HFFc6 (cell line): ENCODE data around the gene ASCL4. TPM values are rescaled to one million over a fixed set of nuclear protein-coding genes. Genes with fewer than 3 reads are reported as not detected.

Experiments used
- DNase-seq: peaks from one replicate; pipeline ENCODE4 v3.0.0-alpha.2; 2018
- H3K27ac Mint-ChIP-seq: 2 replicates; pipeline ENCODE4 v1.8.0; 2020; ENCODE audit warnings: mild to moderate bottlenecking, mixed read lengths
- H3K27me3 Mint-ChIP-seq: 2 replicates; pipeline ENCODE4 v1.8.0; 2021; ENCODE audit warnings: mild to moderate bottlenecking, moderate library complexity, mixed read lengths; ENCODE audit not compliant: insufficient read depth
- H3K36me3 Mint-ChIP-seq: 2 replicates; pipeline ENCODE4 v1.8.0; 2021; ENCODE audit warnings: low read depth, mixed read lengths
- H3K4me1 Mint-ChIP-seq: 2 replicates; pipeline ENCODE4 v1.8.0; 2020; ENCODE audit warnings: low read depth, mixed read lengths
- H3K4me3 Mint-ChIP-seq: 2 replicates; pipeline ENCODE4 v1.8.0; 2020; ENCODE audit warnings: mild to moderate bottlenecking, moderate library complexity, mixed read lengths
- H3K9me3 Mint-ChIP-seq: 2 replicates; pipeline ENCODE4 v1.8.0; 2020; ENCODE audit warnings: mild to moderate bottlenecking, mixed read lengths
- total RNA-seq, 6 experiments: library from RNA; stranded (reverse); fragmentation: NEBNext Ultra II Directional; extraction: Animal tissue kit (Norgen Biotek cat#: 25700); gene quantifications; 2 replicates in 1 of 6; 3 replicates in 5 of 6; pipeline ENCODE4 v1.2.3, GENCODE V29; 2021
- TF ChIP-seq, protein P1 (sequence below): fragments of 200-600 bp; sonication (generic); IDR thresholded peaks from 2 replicates; pipeline ENCODE4 v1.5.0; 2021; ENCODE audit warnings: antibody characterized with exemption, mild to moderate bottlenecking

Gene ASCL4
- total RNA-seq, 6 experiments from 2014 or later = not detected

DNA sequence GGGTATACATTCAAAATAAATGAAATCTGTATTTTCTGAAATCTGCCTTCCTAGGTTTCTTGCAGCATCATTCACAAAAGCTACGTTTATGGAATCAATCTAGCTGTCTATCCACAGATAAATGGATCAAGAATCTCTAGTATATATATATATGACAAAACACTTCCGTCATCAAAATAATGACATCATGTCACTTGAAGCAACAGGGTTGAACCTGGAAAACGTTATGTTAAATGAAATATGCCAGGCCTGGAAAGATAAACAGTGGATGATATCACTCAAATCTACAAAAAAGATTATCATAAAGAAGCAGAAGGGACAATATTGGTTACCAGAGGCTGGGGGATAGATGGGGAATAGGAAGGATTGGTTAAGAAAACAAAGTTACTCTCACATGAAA lies 28.6 kb downstream of the ASCL4 start:
- TF ChIP-seq, protein P1, sequence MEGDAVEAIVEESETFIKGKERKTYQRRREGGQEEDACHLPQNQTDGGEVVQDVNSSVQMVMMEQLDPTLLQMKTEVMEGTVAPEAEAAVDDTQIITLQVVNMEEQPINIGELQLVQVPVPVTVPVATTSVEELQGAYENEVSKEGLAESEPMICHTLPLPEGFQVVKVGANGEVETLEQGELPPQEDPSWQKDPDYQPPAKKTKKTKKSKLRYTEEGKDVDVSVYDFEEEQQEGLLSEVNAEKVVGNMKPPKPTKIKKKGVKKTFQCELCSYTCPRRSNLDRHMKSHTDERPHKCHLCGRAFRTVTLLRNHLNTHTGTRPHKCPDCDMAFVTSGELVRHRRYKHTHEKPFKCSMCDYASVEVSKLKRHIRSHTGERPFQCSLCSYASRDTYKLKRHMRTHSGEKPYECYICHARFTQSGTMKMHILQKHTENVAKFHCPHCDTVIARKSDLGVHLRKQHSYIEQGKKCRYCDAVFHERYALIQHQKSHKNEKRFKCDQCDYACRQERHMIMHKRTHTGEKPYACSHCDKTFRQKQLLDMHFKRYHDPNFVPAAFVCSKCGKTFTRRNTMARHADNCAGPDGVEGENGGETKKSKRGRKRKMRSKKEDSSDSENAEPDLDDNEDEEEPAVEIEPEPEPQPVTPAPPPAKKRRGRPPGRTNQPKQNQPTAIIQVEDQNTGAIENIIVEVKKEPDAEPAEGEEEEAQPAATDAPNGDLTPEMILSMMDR = no peak
- DNase-seq = no peak
- H3K36me3 Mint-ChIP-seq = no peaks in the 10 kb centered on the region
- no peak overlapping the region for H3K4me3 Mint-ChIP-seq
- peaks cover 15% of the 10 kb centered on the region for H3K9me3 Mint-ChIP-seq
- peaks cover 8% of the 10 kb centered on the region; the same call in 1 of the 2 replicates for H3K27me3 Mint-ChIP-seq
- no peaks in the 10 kb centered on the region for H3K4me1 Mint-ChIP-seq
- H3K27ac Mint-ChIP-seq = no peak overlapping the region

DNA sequence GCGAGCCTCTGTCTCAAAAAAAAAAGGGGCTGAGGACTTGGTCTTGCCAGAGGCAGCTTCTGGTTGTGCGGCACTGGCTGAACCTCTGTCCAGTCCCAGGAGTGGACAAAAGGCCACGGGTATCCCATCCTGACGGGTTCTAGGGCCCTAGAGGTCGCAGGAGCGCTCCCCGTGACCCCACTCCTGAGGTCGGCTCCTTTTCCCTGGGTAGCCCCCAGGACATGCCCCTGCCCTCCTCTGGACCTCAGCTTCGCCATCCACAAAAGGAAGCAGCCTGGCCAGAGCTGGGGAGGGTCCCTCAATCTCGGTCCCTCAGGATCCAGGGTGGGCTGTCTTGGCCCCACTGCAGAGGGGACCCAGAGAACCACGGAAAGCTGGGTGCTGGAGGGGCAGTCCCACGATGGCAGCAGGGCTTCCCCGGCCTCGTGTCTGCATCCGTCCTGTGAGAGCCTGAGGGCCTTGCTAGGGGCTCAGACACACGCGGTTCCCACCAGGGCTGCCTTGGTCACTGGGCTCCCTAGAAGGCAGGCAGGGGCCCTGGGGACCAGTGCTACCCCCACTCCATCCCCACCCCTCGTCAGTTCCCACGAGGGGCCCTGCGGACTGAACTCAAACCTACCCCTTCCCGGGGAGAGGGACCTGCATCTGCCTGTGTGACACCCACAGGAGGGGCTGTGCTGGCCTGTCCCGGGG lies 31.1 kb downstream of the ASCL4 start:
- Mint-ChIP-seq H3K9me3 (peaks cover 18% of the 10 kb centered on the region), H3K4me1 (no peaks in the 10 kb centered on the region), H3K36me3 (no peaks in the 10 kb centered on the region), H3K27ac (no peak overlapping the region), H3K27me3 (peaks cover 8% of the 10 kb centered on the region; the same call in 1 of the 2 replicates), H3K4me3 (no peak overlapping the region)
- TF ChIP-seq, protein P1 = no peak
- DNase-seq = no peak

GRCh38 chr12:107807471-107808150 lies 33.1 kb downstream of the ASCL4 start:
- Mint-ChIP-seq H3K4me1 (no peaks in the 10 kb centered on the region), H3K27ac (no peak overlapping the region), H3K4me3 (no peak overlapping the region), H3K9me3 (peaks cover 25% of the 10 kb centered on the region), H3K27me3 (peaks cover 8% of the 10 kb centered on the region; the same call in 1 of the 2 replicates), H3K36me3 (no peaks in the 10 kb centered on the region)
- no peak for DNase-seq
- TF ChIP-seq, protein P1 = no peak

DNA sequence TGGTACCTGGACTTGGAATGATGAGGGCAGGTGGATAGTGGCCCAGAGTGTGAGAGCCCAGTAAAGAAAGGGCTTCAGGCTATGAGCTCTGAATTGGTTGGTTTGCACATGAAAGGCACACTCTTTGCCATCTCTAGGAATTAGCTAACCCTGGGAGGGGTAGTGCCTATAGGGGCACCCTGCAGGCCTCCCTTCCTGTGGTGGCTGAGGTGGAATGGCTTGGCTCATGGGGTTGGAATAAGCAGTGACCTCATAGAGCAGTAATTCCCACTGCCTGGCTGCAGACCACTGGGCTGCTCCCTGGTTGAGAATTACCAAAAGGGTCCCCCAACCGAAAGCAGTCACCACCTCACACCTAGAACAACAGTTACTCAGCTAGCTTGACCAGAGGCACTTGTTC lies 42.7 kb downstream of the ASCL4 start:
- H3K4me1 Mint-ChIP-seq = no peaks in the 10 kb centered on the region; the same call in 1 of the 2 replicates
- TF ChIP-seq, protein P1 = no peak
- H3K36me3 Mint-ChIP-seq = no peaks in the 10 kb centered on the region
- H3K9me3 Mint-ChIP-seq = peaks cover 22% of the 10 kb centered on the region
- no peak overlapping the region for H3K4me3 Mint-ChIP-seq
- DNase-seq = no peak
- no peak overlapping the region for H3K27ac Mint-ChIP-seq
- peaks cover 2% of the 10 kb centered on the region; the same call in 1 of the 2 replicates for H3K27me3 Mint-ChIP-seq

- Mint-ChIP-seq H3K36me3 (no peaks in the 10 kb centered on the region), H3K27ac (no peak overlapping the region), H3K27me3 (peaks cover 2% of the 10 kb centered on the region; the same call in 1 of the 2 replicates), H3K4me3 (no peak overlapping the region), H3K9me3 (peaks cover 21% of the 10 kb centered on the region), H3K4me1 (no peaks in the 10 kb centered on the region; the same call in 1 of the 2 replicates)
- DNase-seq = peak; percentile 58
- TF ChIP-seq, protein P1 = no peak
Observed at GRCh38 chr12:107818984-107819383, 44.5 kb downstream of the ASCL4 start.
